GM19193 (cell line): ENCODE results near the gene POLDIP2.

ENCODE experiments used
- POLR2A ChIP-seq: IDR thresholded peaks from 4 replicates; pipeline ENCODE4 v1.6.1; 2011; ENCODE audit not compliant: insufficient read depth, insufficient read length; ENCODE audit errors: extremely low read depth

POLDIP2 gene

DNA sequence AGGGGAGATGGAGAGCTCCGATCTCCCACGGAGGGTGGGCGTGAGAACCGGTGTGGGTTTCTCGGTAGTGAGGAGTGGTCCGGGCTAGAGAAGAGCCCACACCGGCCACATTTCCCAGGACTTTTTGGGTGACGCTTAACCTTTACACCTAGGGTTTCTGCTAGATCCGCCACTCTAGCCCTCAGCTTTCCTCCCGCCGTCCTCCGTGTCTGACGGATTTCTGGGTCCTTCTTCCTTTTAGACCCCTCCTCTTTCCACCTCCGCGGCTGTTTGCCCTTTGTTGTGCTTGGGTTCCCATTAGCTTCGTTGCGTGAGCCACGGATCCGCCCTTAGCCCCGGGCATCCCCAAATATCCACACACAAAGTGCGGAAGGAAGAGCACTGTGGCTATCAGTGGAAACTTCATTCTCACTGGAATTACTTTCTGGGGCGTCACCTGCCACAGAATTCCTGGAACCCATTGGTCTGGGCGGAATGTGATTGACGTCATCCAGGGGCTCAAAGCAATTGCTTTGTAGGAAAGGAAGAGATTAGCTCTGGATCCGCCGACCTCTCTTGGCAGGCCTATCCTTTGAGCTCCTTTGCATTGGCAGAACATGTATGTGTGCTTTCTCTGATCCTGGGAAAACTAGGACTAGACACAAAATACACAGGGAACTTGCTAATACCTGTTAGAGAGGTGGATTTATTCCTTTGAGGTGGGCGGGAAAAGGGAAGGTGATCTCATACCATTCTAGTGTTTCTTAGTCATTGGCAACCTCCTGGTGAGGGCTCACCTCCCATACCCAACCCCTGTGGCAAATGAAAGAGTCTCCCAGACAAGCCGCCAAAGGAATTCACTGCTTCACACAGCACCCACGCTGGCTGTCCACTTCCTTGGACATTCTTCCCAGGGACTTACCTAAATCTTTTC is 21.1 kb downstream of the POLDIP2 start:
- TF ChIP-seq POLR2A, result no peak

DNA sequence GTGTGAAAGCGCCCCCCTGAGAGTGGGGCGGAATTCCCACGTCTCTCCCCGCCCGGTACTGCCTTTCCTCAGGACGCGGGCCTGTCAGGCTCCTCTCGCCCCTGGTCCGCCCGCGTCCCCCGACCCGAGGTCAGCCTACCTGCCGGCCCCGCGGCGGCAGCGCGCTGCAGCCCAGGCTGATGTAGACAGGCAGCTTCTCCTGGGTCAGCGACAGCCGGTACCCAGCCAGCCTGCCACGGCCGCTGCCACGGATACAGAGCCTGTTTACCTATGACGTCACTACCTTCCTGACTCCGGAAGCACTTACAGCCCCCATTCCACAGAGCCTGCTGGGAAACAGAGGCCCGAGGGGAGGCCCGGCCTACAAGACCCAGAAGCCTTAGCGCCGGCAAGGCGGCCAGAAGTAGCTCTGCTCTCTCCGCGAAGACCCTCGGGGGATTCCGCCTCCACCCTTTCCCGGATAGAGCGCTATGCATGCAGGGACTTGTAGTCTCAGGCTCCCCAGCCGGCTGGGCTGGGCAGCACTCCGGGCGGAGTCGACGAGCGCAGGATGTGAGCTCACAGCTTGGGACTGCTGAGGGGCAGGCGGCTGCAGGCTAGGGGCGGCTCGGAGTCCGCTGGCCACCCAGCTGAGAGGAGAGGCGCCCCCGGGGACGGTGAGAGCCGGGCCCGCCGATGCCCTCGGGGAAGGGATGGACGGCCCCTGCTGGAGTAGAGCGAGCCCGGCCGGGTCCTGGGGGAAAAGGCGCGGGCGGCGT is 21.9 kb downstream of the POLDIP2 start, which contains the start of the genes IFT20 and TNFAIP1:
Gene IFT20, minus strand, starts transcription at position 272 of the 758 bp plus-strand sequence. CDS start 3,487 bp downstream, outside the sequence.
Gene TNFAIP1, plus strand, starts transcription at position 561 of the 758 bp plus-strand sequence. CDS start 3,761 bp downstream, outside the sequence.
- TF ChIP-seq POLR2A, result peak; percentile 82

DNA sequence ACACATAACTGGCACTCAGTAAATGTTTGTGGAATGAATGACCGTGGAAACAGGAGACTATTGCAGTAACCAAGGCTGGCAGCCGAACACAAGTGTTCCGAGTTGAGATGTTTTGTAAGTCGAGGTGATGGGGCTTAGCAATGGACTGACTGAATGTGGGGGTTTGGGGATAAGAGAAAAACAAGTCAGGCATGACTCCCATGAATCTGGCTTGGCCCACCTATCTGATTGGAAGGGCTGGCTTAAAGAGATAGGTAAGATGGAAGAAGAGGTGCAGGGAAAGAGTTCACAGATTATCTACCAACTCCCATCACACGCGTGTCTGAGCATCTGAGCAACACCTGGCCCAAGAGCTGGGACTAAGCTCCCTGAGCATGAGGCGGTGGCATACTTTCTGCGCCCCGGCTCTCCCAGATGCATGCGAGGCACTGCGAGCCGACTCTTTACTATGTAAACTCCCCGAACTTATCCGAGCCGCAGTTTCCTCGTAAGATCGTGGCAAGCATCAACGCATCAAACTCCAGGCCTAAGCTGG is 22.6 kb downstream of the POLDIP2 start:
- no peak for TF ChIP-seq POLR2A

DNA sequence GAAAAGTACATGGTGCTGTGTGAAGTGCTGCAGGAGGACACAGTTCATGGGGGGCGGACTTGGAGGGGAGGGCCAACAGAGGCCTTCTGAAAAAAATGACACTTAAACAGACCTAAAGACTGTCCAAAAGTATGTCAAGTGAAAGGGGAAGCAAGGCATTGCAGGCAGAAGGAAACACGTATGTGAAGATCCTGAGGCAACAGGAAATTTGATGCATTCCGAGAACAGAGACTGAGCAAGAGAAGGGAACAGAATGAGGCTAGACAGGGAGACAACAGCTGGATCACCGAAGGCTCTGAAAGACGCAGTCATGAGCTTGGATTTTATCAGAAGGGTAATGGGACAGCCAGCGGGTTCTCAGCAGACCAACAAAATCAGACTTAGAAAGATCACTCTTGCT is 23.2 kb downstream of the POLDIP2 start:
- no peak for TF ChIP-seq POLR2A

DNA sequence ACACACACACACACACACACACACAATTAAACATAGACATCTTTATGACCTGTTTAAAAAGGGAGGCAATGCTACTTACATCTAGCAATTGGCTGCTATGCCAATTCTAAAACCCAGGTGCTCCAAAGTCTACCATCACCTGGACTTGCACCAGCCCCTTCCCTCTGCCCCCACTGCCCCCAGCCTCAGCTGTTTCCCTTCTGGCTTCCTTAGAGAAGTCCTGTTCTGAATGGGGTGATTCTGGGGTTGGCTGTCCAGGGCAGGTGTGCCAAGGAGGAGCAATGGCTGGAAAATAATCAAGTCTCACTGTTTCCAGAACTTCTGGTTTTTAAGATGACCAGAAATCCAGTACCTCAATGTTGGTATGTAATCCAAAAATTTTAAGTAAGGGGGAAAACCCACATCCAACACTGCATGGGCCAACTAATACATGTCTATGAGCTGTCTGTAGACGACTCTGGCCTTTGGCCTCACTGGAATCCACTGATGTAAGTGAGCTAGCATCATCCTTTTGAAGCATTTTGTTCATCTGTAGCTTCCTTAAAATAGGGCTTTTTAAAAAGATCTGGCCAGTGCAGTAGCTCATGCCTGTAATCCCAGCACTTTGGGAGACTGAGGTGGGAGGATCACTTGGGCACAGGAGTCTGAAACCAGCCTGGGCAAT is 24.1 kb downstream of the POLDIP2 start:
- TF ChIP-seq POLR2A, result no peak

DNA sequence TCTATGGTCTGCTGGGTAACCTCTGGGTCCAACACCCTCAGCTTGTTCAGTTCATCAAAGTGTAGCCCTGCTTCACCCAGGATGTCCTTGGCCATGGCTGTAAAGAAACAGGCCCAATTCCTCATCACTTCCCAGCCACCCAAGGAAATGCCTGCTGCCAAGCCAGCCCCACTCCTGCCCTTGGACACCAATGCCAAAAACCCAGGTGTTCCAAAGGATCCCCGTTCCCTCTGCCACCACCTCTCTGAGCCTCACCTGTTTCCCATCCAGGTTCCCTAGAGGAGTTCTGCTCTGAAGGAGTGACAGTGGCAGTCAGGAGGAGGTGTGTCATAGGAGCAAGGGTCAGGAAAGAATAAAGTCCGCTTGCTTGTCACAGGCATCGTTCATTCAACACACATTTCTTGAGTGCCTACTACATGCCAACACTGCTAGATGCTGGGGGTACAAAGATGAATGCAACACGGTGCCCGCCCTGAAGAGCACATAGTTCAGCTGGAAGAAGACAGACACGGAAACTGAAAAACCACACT is 25.4 kb downstream of the POLDIP2 start:
- TF ChIP-seq POLR2A, result no peak

DNA sequence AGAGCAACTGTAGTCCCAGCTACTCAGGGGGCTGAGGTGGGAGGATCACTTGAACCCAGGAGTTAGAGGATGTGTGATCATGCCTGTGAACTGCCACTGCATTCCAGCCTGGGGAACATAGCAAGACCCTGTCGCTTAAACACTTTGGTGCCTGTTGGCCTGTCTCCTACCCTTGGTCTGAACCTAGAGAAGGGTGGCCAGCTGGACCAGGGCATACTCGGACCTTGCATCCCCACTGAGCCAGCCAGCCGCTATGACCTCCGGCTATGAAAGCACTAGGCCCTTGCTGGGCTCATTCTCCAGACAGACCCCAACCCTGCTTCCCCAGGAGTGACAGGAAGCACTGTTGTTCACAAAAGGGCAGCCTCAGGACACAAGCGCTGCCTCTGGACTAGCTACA is 26.7 kb downstream of the POLDIP2 start:
- TF ChIP-seq POLR2A, result no peak

DNA sequence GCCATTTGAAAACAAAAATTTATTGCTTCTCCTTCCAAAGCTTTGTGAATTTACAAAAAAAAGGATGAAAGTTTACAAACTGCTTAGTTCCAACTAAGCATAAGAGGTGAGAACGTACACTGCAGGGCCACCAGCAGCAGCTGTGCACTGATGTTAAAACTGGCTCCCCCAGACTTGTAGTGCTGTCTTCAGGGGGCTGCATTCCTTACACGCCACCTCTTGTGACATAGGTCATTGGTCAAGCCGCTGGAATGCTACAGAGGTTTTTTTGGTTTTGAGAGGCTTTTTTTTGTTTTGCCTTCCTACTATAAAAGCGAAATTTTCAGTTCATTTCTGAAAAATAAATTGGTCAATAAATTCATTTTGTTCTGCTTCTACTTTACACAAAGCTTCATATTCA is 29.0 kb downstream of the POLDIP2 start:
- TF ChIP-seq POLR2A, result no peak

DNA sequence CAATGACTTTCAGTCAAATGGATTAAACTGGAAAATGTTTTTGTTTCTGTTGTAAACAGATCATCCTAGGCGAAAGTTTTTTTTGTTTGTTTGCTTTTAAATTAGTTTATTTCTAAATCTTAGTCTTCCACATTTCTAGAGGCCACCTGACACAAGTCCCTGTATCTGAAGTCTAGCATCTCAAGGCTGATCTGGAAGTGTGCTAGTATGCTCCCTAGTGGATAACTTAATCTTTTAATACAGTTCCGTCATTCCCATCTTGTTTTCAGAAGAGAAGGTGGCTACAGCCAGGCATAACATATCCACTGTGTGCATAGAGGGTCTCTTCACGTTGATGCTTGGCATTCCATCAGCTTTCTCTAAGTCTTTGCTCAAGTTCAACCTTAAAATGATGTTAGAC is 29.6 kb downstream of the POLDIP2 start:
- TF ChIP-seq POLR2A, result no peak

DNA sequence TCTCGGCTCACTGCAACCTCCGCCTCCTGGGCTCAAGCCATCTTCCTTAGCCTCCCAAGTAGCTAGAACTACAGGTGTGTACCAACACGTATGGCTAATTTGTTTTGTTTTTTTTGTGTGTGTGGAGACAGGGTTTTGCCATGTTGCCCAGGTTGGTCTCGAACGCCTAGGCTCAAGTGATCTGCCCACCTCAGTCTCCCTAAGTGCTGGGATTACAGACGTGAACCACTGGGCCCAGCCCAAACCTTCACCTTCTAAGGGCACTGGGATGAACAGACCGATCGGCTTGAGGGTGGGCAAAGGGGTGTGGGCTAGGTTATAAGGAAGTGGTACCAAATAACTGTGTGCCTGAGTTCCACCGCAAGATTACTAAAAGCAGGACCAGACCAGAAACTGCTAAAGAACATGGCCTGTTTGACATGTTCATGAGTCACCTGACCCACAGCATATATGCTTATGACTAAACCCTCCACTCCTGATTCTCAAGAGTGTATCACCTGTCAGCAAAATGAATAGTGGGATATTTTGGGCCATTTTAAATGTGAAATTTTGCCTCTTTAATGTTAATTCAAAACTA is 30.2 kb downstream of the POLDIP2 start:
- TF ChIP-seq POLR2A, result no peak

DNA sequence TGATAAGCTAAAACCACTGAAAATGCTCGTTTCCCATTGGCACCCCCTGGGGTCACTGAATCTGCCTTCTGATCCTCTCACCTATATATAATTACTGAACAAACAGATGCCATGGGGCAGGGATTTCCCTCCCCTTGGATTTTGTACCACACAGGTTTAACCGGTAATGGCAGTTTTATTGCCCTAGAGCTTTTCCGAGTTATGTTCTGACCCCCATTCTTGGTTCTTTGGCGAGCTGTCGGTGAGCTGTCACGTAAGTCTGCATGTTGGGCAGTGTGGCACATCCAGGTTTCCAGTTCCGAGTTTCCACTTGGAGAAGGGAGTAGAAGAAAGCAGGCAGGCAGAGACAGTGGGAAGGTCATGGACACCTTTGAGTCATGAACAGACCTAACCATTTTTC is 31.2 kb downstream of the POLDIP2 start:
- TF ChIP-seq POLR2A, result no peak

DNA sequence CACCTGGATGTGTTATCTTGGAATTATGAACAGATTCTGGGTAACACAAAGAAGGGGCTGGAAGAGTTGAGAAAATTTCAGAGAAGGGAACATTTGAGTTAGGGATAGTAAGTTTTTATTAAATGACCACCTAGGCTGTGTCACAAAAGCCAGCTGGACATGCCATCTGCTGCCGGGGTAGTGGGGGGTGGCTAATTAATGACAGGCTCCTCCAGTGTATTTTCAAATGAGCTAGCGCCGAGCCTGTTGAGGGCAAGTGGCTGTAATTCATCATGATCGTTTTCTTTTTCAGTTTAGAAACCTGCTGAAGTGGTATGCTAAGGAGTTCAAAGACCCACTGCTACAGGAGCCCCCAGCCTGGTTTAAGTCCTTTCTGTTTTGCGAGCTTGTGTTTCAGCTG is 32.1 kb downstream of the POLDIP2 start:
- TF ChIP-seq POLR2A, result no peak

DNA sequence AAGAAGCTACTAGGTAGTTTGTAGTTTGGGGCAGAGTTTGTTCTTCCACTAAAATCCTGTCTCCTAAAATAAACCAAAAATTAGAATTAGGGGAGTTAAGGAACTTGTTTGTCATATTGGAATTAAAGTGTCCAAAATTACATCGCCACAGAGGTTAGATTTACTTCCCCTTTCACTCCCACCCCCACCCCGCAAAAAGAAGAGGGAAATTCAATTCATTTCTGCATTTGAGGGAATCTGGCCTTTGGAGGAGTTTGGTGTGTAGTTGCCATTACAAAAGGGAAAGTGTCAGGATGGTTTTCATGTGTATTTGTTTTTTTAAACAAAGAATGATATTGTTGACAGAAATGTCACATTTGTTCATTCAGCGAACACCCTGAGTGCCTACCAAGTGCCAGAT is 32.5 kb downstream of the POLDIP2 start:
- no peak for TF ChIP-seq POLR2A

DNA sequence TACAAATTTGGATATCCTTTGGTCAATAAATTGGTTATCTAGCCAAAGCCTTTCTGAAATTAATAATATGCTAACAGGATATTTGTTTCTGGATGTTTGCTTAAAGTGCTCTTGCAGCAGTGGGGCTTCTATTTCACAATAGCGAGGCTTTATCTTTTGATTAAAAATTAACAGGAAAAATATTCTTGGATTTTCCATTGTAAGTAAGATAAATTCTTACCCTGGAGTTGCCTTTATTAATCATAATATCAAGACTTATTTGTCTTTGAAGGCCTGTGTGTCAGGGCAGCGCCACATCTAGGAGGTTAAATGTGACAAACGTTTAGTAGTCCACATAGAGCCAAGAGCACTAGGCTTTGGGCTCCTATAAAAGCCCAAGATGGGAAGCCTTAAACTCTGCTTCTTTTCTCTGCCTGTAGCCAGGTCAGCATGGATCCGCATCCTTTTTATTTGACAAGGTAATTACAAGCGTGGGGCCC is 33.0 kb downstream of the POLDIP2 start:
- no peak for TF ChIP-seq POLR2A
